ENCODE measurements around the gene BORCS6.

The BORCS6 gene

GRCh38 chr17:8206536-8206935 lies 16.6 kb upstream of the BORCS6 start:
- TF ChIP-seq CTCF (conservative IDR thresholded peaks at IDR 0.05): no peak
- no peak overlapping the region for H3K27ac ChIP-seq

DNA sequence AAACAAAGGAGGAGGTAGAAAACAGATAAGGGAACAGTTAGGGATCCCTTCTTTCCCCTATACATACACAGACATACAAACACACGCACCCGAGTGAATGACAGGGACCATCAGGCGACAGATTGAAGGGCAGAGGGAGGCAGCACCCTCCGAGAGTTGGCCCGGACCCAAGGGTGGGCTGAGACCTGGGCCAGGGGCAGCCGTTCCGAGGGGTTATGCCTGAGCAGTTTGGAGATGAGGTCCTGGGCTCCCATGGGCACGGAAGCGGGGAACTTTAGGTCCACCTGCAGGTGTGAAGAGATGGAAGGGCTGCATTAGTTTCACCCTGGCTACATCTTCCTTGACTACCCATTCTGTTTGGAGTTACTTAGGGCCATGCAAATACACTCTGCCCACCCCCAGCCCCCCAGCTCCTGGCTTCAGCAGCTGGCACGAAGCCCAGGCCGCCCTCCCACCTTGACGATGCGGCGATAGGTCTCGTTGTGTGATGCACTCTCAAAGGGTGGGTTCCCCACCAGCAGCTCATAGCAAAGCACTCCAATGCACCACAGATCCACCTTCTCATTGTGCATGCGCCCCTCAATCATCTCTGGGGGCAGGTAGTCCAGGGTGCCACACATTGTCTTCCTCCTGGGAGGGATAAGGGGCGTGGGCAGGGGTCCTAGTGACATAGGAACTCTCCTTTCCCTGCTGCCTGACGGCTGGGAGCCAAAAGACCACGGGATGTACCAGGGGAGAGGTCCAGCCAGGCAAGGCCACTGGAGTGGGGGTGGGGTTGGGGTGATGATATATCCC lies 15.0 kb upstream of the BORCS6 start:
- no peak for TF ChIP-seq CTCF (conservative IDR thresholded peaks at IDR 0.05)
- no peak overlapping the region for H3K27ac ChIP-seq

DNA sequence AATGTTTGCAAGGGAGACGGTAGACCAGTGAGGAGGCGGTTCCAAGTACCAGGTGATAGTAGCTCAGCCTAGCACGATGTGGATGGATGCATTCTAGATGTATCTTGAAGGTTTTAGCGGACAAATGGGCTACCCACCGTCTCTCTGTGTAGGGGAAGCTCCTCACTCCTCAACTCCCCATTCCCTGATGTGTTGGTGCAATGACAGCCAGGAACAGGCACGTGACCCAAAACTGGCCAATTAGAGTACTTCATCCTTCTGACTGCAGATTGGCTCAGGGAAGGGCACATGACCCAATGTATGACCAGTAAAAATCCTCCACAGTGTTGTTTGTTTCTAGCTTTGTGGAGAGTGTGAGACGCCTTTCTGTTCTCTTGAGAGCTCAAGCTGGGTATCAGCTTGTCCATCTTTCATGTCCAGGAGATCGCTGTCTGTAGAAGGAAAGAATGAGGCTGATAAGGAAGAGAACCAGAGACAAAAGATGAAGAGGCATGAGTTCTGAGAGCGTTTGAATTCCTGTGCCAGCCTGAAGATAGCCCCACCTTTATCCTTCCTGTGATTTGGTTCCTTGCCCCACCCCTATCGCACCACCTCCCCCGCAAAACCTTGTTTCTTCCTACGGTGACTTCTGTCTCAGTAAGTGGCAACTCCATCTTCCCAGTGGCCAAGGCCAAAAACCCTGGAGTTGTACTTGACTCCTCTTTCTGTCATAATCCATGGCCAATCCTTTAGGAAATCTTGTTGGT lies 2.3 kb upstream of the BORCS6 start:
- H3K27ac ChIP-seq: no peak overlapping the region
- TF ChIP-seq CTCF (conservative IDR thresholded peaks at IDR 0.05): no peak

DNA sequence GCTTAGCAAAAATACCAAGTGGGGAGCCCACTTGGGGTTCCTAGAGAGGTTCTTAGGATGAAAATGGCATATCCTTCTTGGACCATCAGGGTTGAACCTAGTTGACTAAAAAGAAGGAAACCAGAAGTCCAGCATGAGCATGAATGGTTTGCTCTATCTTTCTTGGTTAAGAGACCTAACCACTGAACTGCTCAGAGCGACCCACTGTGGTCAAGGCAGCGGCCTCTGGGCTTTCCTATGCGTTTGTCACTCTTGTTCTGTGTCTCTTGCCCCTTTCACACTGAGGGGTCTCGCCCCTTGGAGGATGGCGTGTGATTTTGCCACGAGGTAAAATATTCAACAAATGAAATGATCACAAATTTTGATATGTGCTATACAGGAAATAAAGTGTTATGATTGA lies 526 bp upstream of the BORCS6 start:
- TF ChIP-seq CTCF (conservative IDR thresholded peaks at IDR 0.05): no peak
- H3K27ac ChIP-seq: peak overlapping the region; percentile 72

DNA sequence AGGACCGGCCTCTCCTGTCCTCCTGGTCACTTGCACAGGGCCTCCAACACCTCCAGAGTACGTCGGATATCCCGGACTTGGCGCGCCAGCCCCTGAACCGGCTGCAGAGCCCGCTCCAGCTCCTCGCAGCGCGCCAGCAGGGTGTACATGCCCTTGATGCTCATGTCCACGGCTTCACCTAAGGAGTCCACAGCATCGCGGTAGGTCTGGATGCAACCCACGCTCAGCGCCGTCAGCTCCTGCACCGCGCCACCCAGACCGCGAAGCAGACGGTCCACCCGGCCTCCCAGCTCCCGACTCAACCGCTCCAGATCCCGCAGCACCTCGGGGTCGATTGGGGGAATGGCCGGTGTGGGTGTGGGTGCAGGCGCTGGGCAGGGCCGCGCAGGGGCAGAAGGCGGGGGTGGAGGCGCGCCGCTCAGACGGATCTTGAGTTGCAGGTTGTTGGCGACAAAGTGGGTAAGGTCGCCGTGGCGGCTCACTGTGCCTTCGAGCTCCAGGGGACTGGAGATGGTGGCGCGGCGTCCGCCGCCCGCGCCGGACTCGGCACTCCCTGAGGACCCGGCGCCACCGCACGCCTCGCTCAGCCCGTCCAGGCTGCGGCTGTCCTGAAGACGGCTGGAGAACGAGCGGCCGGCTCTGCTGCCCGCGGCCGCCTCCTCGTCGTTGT lies 804 bp downstream of the BORCS6 start:
- H3K27ac ChIP-seq: peak overlapping the region; percentile 72
- no peak for TF ChIP-seq CTCF (conservative IDR thresholded peaks at IDR 0.05)

GRCh38 chr17:8188263-8188839 lies 1.6 kb downstream of the BORCS6 start:
- H3K27ac ChIP-seq: peak overlapping the region; percentile 72
- no peak for TF ChIP-seq CTCF (conservative IDR thresholded peaks at IDR 0.05)
